RWPE1 (cell line): ENCODE results near the gene CEP135.

ENCODE experiments used
- CTCF ChIA-PET: fragments of 350-600 bp; sonication (Branson Sonifier 250); formaldehyde crosslinking; extraction: SDS; loops from one replicate; lab custom pipeline; 2021; lab: Yijun Ruan, JAX
- POLR2A ChIA-PET: fragments of 400-600 bp; formaldehyde crosslinking; extraction: SDS; loops from one replicate; lab custom pipeline; 2020; ENCODE audit warnings: antibody characterized with exemption; ENCODE audit not compliant: low non-redundant PET; lab: Yijun Ruan, JAX
- DNase-seq: peaks from one replicate; pipeline ENCODE4 v3.0.0; 2012; ENCODE audit warnings: low spot score
- H3K27ac ChIP-seq: fragments of 450-650 bp; 2 replicates; pipeline ENCODE4 v1.5.1; 2017
- CTCF ChIP-seq: fragments of 450-650 bp; conservative IDR thresholded peaks from 2 replicates; pipeline ENCODE4 v1.5.1; 2017; ENCODE audit warnings: low read depth, mild to moderate bottlenecking

CEP135 gene

GRCh38 chr4:56048702-56049431 is 100.1 kb downstream of the CEP135 start:
- peak; percentile 52 for DNase-seq
- TF ChIP-seq CTCF = peak; percentile 76
- CTCF ChIA-PET = no interaction called here
- H3K27ac ChIP-seq = peak overlapping the region; percentile 3; the same call in 1 of the 2 replicates
- POLR2A ChIA-PET = no interaction called here

- CTCF ChIA-PET = interaction anchor here (0.7 kb wide), 2 partner anchors 91 to 785 kb away, joined by 3 read pairs; no protein-coding TSS in a partner anchor
Measured at GRCh38 chr4:56050625-56051024, 101.9 kb downstream of the CEP135 start.

GRCh38 chr4:56051029-56051709 is 102.4 kb downstream of the CEP135 start:
- ChIA-PET POLR2A (no interaction called here), CTCF (interaction anchor here (0.7 kb wide), 1 partner anchor 785 kb away, joined by 3 read pairs; no protein-coding TSS in a partner anchor)
- no peak for DNase-seq
- no peak overlapping the region for H3K27ac ChIP-seq
- TF ChIP-seq CTCF = no peak

More at GRCh38 chr4:56050625-56051024, 101.9 kb downstream of the CEP135 start:
- POLR2A ChIA-PET = no interaction called here
- TF ChIP-seq CTCF = no peak
- no peak for DNase-seq
- no peak overlapping the region for H3K27ac ChIP-seq

- no peak for DNase-seq
- H3K27ac ChIP-seq = no peak overlapping the region
- ChIA-PET POLR2A (no interaction called here), CTCF (no interaction called here)
- no peak for TF ChIP-seq CTCF
Measured at GRCh38 chr4:56051710-56052075, 102.9 kb downstream of the CEP135 start.

- CTCF ChIA-PET = no interaction called here
- no peak overlapping the region for H3K27ac ChIP-seq
- no peak for TF ChIP-seq CTCF
- POLR2A ChIA-PET = no interaction called here
- DNase-seq = no peak
Measured at GRCh38 chr4:56052481-56052880, 103.7 kb downstream of the CEP135 start.

GRCh38 chr4:56052966-56053365 is 104.2 kb downstream of the CEP135 start:
- H3K27ac ChIP-seq = no peak overlapping the region
- POLR2A ChIA-PET = no interaction called here
- CTCF ChIA-PET = interaction anchor here (0.6 kb wide), 1 partner anchor 248 kb away, joined by 3 read pairs; no protein-coding TSS in a partner anchor
- TF ChIP-seq CTCF = no peak
- no peak for DNase-seq
